ENCODE results near the gene CDH4. TPM values are rescaled to one million over a fixed set of nuclear protein-coding genes. Genes with fewer than 3 reads are reported as not detected.

CDH4 gene
- total RNA-seq, 1 donor from 2014 or later: 8.3 TPM

- Mint-ChIP-seq H3K36me3 (no peaks in the 10 kb centered on the region), H3K27ac (no peak overlapping the region), H3K4me1 (ENCODE audit: unreplicated experiment) (peaks cover 4% of the 10 kb centered on the region), H3K27me3 (peaks cover 10% of the 10 kb centered on the region), H3K9me3 (no peaks in the 10 kb centered on the region), H3K4me3 (no peak overlapping the region)
- no peak for TF ChIP-seq CTCF (conservative IDR thresholded peaks at IDR 0.05)
- peak; percentile 66 for DNase-seq (ENCODE audit: extremely low spot score, unreplicated experiment)
Measured at GRCh38 chr20:61954276-61955021, 702.4 kb downstream of the CDH4 start.

- H3K27ac Mint-ChIP-seq: no peak overlapping the region
- no peak overlapping the region for H3K4me3 Mint-ChIP-seq
- no peak for DNase-seq (ENCODE audit: extremely low spot score, unreplicated experiment)
- no peaks in the 10 kb centered on the region for H3K36me3 Mint-ChIP-seq
- TF ChIP-seq CTCF (conservative IDR thresholded peaks at IDR 0.05): no peak
- peaks cover 4% of the 10 kb centered on the region for H3K4me1 Mint-ChIP-seq (ENCODE audit: unreplicated experiment)
- H3K27me3 Mint-ChIP-seq: peaks cover 10% of the 10 kb centered on the region
- no peaks in the 10 kb centered on the region for H3K9me3 Mint-ChIP-seq
Measured at GRCh38 chr20:61955668-61956395, 703.8 kb downstream of the CDH4 start.

GRCh38 chr20:61956396-61957342, 704.6 kb downstream of the CDH4 start:
- no peak for TF ChIP-seq CTCF (conservative IDR thresholded peaks at IDR 0.05)
- DNase-seq (ENCODE audit: extremely low spot score, unreplicated experiment): no peak
- Mint-ChIP-seq H3K4me3 (no peak overlapping the region), H3K36me3 (no peaks in the 10 kb centered on the region), H3K27me3 (peaks cover 10% of the 10 kb centered on the region), H3K4me1 (ENCODE audit: unreplicated experiment) (peaks cover 4% of the 10 kb centered on the region), H3K9me3 (no peaks in the 10 kb centered on the region), H3K27ac (peak overlapping the region; percentile 14)

- DNase-seq (ENCODE audit: extremely low spot score, unreplicated experiment): peak; percentile 29
- H3K9me3 Mint-ChIP-seq: no peaks in the 10 kb centered on the region
- TF ChIP-seq CTCF (conservative IDR thresholded peaks at IDR 0.05): no peak
- no peak overlapping the region for H3K4me3 Mint-ChIP-seq
- peaks cover 10% of the 10 kb centered on the region for H3K27me3 Mint-ChIP-seq
- H3K4me1 Mint-ChIP-seq (ENCODE audit: unreplicated experiment): peaks cover 4% of the 10 kb centered on the region
- H3K27ac Mint-ChIP-seq: no peak overlapping the region
- no peaks in the 10 kb centered on the region for H3K36me3 Mint-ChIP-seq
Measured at GRCh38 chr20:61957961-61958715, 706.1 kb downstream of the CDH4 start.
